ENCODE results near the gene SEMA3D.

Gene SEMA3D

GRCh38 chr7:85021101-85021704, 165.7 kb downstream of the SEMA3D start:
- DNase-seq (ENCODE audit: low read depth) = peak; percentile 31
- peak; percentile 52 for TF ChIP-seq CTCF (conservative IDR thresholded peaks at IDR 0.05; ENCODE audit: control insufficient read depth, insufficient read depth, low read depth, low read length)
- H3K4me3 ChIP-seq (ENCODE audit: control insufficient read depth, low read depth, low read length) = no peak overlapping the region

GRCh38 chr7:85019778-85020177, 167.1 kb downstream of the SEMA3D start:
- no peak for TF ChIP-seq CTCF (conservative IDR thresholded peaks at IDR 0.05; ENCODE audit: control insufficient read depth, insufficient read depth, low read depth, low read length)
- no peak overlapping the region for H3K4me3 ChIP-seq (ENCODE audit: control insufficient read depth, low read depth, low read length)
- no peak for DNase-seq (ENCODE audit: low read depth)

- no peak for TF ChIP-seq CTCF (conservative IDR thresholded peaks at IDR 0.05; ENCODE audit: control insufficient read depth, insufficient read depth, low read depth, low read length)
- no peak overlapping the region for H3K4me3 ChIP-seq (ENCODE audit: control insufficient read depth, low read depth, low read length)
- no peak for DNase-seq (ENCODE audit: low read depth)
Measured at GRCh38 chr7:85019176-85019575, 167.7 kb downstream of the SEMA3D start.

- H3K4me3 ChIP-seq (ENCODE audit: control insufficient read depth, low read depth, low read length) = no peak overlapping the region
- peak; percentile 4 for TF ChIP-seq CTCF (conservative IDR thresholded peaks at IDR 0.05; ENCODE audit: control insufficient read depth, insufficient read depth, low read depth, low read length)
- DNase-seq (ENCODE audit: low read depth) = no peak
Measured at GRCh38 chr7:85018498-85018897, 168.4 kb downstream of the SEMA3D start.

GRCh38 chr7:85016286-85016685, 170.6 kb downstream of the SEMA3D start:
- DNase-seq (ENCODE audit: low read depth) = no peak
- TF ChIP-seq CTCF (conservative IDR thresholded peaks at IDR 0.05; ENCODE audit: control insufficient read depth, insufficient read depth, low read depth, low read length) = no peak
- no peak overlapping the region for H3K4me3 ChIP-seq (ENCODE audit: control insufficient read depth, low read depth, low read length)

GRCh38 chr7:85014936-85015660, 171.8 kb downstream of the SEMA3D start:
- no peak for TF ChIP-seq CTCF (conservative IDR thresholded peaks at IDR 0.05; ENCODE audit: control insufficient read depth, insufficient read depth, low read depth, low read length)
- no peak overlapping the region for H3K4me3 ChIP-seq (ENCODE audit: control insufficient read depth, low read depth, low read length)
- DNase-seq (ENCODE audit: low read depth) = no peak

All from fibroblast of mammary gland (primary cell).